RWPE2 (cell line): Measurements from ENCODE around the gene STT3A.

ENCODE experiments used
- ATAC-seq: fragments of 200-7000 bp; cut with Tn5 transposase; 3 replicates; pipeline ENCODE4 v1.9.1; 2021; ENCODE audit warnings: low read depth
- DNase-seq: peaks from one replicate; pipeline ENCODE4 v3.0.0-alpha.2; 2020; ENCODE audit warnings: low spot score
- H3K27ac ChIP-seq: fragments of 450-650 bp; 2 replicates; pipeline ENCODE4 v1.5.1; 2017; ENCODE audit warnings: mild to moderate bottlenecking; ENCODE audit not compliant: poor library complexity, severe bottlenecking
- H3K27me3 ChIP-seq: fragments of 250-450 bp; sonication (Bioruptor Pico); 2 replicates; pipeline ENCODE4 v1.5.1; 2021; ENCODE audit warnings: mild to moderate bottlenecking, moderate library complexity; ENCODE audit not compliant: insufficient read depth, poor library complexity, severe bottlenecking
- H3K36me3 ChIP-seq: fragments of 250-450 bp; sonication (Bioruptor Pico); 2 replicates; pipeline ENCODE4 v1.5.1; 2020; ENCODE audit warnings: low read depth, mild to moderate bottlenecking, moderate library complexity
- H3K4me1 ChIP-seq: fragments of 250-450 bp; sonication (Bioruptor Pico); 2 replicates; pipeline ENCODE4 v1.5.1; 2021; ENCODE audit warnings: mild to moderate bottlenecking, moderate library complexity; ENCODE audit not compliant: insufficient read depth, poor library complexity, severe bottlenecking
- H3K4me3 ChIP-seq: fragments of 250-450 bp; sonication (Bioruptor Pico); 2 replicates; pipeline ENCODE4 v1.5.1; 2021; ENCODE audit warnings: mild to moderate bottlenecking, moderate library complexity; ENCODE audit not compliant: severe bottlenecking
- H3K9me3 ChIP-seq: fragments of 250-450 bp; sonication (Bioruptor Pico); 2 replicates; pipeline ENCODE4 v1.5.1; 2021; ENCODE audit warnings: mild to moderate bottlenecking, moderate library complexity; ENCODE audit not compliant: severe bottlenecking
- TF ChIP-seq, protein P1 (sequence below): fragments of 450-650 bp; IDR thresholded peaks from one replicate; pipeline ENCODE4 v1.5.1; 2017; ENCODE audit warnings: mild to moderate bottlenecking, moderate library complexity; ENCODE audit not compliant: poor library complexity, severe bottlenecking

The STT3A gene

DNA sequence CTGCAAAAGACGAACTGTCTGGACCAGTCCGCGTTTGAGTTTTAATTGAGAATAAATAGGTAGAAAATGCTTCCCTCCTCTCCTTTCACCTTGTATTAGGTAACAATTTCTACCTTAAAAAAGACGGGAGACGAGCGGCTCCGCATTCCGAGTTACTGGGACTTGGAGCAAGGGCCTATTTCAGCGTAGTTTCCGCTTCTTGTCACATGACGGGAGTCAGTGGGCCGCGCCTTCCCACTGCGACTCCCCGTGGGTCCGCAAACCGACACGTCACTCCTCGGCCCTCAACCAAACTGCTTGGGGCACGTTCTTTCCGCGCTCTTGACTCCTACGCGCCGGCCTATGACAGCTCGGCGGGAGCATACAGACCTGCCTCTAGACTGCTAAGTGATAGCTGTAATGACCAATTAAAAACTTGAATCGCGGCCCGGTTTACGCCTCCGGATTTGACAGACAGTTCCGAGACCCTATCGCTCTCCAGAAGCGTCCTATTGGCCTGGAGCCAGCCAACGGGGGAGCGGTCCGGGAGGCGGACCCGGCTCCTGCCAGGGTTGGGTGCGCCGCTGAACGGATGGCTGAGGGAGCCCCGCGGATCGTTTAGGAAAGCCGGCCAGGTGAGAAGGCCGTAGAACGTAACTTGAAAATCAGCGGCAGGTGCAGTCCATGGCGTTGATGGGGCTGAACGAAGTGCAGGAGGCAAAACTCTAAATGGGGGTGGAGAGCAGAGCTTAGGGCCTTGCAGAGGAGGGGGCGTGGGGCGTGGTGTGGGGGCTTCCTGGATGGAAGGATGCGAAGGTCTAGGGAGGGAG lies at the start of gene STT3A:
STT3A (plus strand) TSS at position 548 of the 809 bp plus-strand sequence. CDS start 3,064 bp downstream, outside the sequence.
- TF ChIP-seq, protein P1, sequence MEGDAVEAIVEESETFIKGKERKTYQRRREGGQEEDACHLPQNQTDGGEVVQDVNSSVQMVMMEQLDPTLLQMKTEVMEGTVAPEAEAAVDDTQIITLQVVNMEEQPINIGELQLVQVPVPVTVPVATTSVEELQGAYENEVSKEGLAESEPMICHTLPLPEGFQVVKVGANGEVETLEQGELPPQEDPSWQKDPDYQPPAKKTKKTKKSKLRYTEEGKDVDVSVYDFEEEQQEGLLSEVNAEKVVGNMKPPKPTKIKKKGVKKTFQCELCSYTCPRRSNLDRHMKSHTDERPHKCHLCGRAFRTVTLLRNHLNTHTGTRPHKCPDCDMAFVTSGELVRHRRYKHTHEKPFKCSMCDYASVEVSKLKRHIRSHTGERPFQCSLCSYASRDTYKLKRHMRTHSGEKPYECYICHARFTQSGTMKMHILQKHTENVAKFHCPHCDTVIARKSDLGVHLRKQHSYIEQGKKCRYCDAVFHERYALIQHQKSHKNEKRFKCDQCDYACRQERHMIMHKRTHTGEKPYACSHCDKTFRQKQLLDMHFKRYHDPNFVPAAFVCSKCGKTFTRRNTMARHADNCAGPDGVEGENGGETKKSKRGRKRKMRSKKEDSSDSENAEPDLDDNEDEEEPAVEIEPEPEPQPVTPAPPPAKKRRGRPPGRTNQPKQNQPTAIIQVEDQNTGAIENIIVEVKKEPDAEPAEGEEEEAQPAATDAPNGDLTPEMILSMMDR, result no peak
- Histone ChIP-seq H3K36me3 (peaks cover 36% of the 10 kb centered on the region), H3K27ac (peak within 1 kb of the TSS; percentile 72), H3K4me3 (peak within 1 kb of the TSS; percentile 72), H3K4me1 (peaks cover 18% of the 10 kb centered on the region), H3K9me3 (no peaks in the 10 kb centered on the region), H3K27me3 (no peaks in the 10 kb centered on the region)
- ATAC-seq (peak; percentile 95), DNase-seq (peak; percentile 98)

DNA sequence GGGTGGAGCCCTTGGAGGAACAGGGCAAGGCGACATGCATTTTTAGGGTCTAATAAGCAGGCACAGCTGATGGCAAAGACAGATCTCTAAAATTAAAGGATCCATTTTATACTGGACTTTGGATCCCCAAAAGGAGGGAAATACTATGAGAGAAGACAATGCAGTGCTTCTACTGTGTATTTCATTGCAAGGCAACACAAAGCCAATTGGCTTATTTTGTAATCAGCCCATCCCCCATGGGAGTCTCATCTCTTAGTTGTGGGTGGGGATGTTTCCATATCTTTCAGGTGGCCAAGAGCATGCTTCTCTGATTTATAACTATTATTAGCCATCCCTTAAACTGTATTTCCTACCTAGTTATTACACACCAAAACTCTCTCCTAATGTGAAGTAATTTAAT lies 41.9 kb upstream of the STT3A start:
- peaks cover 8% of the 10 kb centered on the region for H3K9me3 ChIP-seq
- no peaks in the 10 kb centered on the region for H3K36me3 ChIP-seq

DNA sequence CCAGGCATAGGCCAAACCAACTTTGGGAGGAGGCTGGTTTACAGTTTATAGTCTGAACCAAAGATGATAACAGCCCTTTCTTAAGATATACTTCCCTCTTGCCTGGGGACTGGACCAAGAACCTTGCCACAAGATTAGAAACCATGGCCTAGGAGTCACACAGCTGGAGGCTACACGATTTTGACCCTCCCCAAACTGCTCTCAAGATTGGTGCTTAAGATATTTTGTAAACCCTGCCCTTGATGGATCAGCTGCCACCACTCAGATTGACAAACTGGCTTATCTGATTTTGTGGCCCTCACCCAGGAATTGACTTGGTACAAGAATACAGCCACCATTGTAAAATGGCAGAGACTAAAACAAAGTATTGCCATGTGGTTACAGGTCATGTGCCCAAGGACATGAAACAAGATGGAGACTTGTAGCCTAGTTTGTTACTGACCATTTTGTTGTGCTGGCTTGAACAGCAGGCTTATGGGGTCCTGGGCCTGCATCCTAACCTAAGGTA lies 40.8 kb upstream of the STT3A start:
- no peaks in the 10 kb centered on the region for H3K36me3 ChIP-seq
- no peak for DNase-seq
- TF ChIP-seq, protein P1, result no peak

More for the DNA sequence above, 41.9 kb upstream of the STT3A start:
- ATAC-seq (no peak), DNase-seq (no peak)
- no peaks in the 10 kb centered on the region for H3K27me3 ChIP-seq
- no peaks in the 10 kb centered on the region for H3K4me1 ChIP-seq
- H3K27ac ChIP-seq, result no peak overlapping the region
- H3K4me3 ChIP-seq, result no peak overlapping the region
- TF ChIP-seq, protein P1, result no peak

DNA sequence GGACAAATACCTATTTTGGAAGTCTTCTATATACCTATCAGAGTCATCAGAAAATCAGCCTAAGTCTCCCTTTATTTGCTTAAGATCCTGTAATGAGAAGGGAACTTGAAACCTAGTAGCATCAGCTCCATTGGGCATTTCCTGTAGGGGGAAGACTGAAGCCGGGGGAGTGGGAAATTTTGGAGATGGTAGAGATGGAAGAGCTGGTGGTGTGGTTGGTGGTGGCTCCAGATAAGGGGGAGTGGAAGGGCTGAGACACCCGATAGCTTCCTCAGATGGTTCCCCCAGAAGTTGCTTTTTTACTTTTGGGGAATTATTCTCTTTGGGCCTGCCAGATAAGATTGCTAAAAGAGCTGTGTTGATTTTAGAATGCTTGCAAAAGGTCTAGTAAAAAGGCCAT lies 39.7 kb upstream of the STT3A start:
- Histone ChIP-seq H3K4me3 (no peak overlapping the region), H3K27ac (no peak overlapping the region), H3K36me3 (no peaks in the 10 kb centered on the region), H3K27me3 (no peaks in the 10 kb centered on the region), H3K4me1 (no peaks in the 10 kb centered on the region), H3K9me3 (peaks cover 8% of the 10 kb centered on the region)
- TF ChIP-seq, protein P1, result no peak
- DNase-seq (no peak), ATAC-seq (no peak)

More for the DNA sequence above, 40.8 kb upstream of the STT3A start:
- Histone ChIP-seq H3K4me3 (no peak overlapping the region), H3K9me3 (peaks cover 8% of the 10 kb centered on the region), H3K27ac (no peak overlapping the region), H3K27me3 (no peaks in the 10 kb centered on the region), H3K4me1 (no peaks in the 10 kb centered on the region)
- no peak for ATAC-seq

DNA sequence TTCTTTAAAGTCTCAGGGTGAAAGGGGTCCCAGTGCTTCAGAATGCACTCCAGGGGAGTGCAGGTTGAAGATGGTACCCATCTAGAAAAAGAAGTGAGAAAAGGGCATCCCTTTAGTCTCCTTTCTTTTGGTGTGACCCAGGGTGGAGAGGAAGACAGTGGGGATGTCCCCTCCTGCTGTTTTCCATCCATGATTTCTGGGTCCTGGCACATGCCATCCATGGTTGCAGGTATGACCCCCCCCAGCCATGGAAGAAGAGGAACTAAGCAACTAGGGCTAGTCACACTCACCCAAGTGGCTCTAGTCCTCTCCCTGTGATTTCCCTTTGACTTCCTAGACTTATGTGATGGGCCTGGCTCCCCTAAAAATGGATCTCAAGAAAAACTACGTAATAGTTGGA lies 39.3 kb upstream of the STT3A start:
- Histone ChIP-seq H3K27ac (no peak overlapping the region), H3K4me3 (no peak overlapping the region), H3K36me3 (no peaks in the 10 kb centered on the region), H3K4me1 (no peaks in the 10 kb centered on the region), H3K9me3 (peaks cover 8% of the 10 kb centered on the region), H3K27me3 (no peaks in the 10 kb centered on the region)
- TF ChIP-seq, protein P1, result no peak
- DNase-seq (no peak), ATAC-seq (no peak)
